CD4-positive, CD25-positive, alpha-beta regulatory T cell (primary cell): ENCODE results near the gene ADAMTS8. TPM values are rescaled to one million over a fixed set of nuclear protein-coding genes. Genes with fewer than 3 reads are reported as not detected.
A peak's percentile ranks its signal among the peaks of the same experiment; 100 is the strongest.
"Not testable (repeated sequence)": the region's sequence is repeated elsewhere in the genome, so short reads cannot be mapped to it uniquely, and the experiment has no call there.

Experiments used
- ATAC-seq, 2 donors: fragments of 150-1000 bp; cut with Tn5 transposase; one replicate each; pipeline ENCODE4 v1.10.0; 2021; ENCODE audit warnings: low read depth in 2 of 2, moderate number of reproducible peaks in 2 of 2, moderate library complexity in 1 of 2
- DNase-seq, 3 donors: peaks; one replicate each; pipeline versions ENCODE4 v3.0.0 to v3.0.0-alpha.2; 2012 to 2022; ENCODE audit warnings: mixed read lengths in 1 of 3
- H3K27ac ChIP-seq: one replicate; pipeline ENCODE4 v1.7.0; 2013; ENCODE audit warnings: mild to moderate bottlenecking, low read length; ENCODE audit not compliant: insufficient read depth, poor library complexity, severe bottlenecking
- H3K27me3 ChIP-seq: one replicate; pipeline ENCODE4 v1.7.0; 2013; ENCODE audit warnings: low read length; ENCODE audit not compliant: control insufficient read depth, insufficient read depth
- H3K36me3 ChIP-seq: one replicate; pipeline ENCODE4 v1.7.0; 2013; ENCODE audit warnings: mild to moderate bottlenecking, low read length, moderate library complexity; ENCODE audit not compliant: control insufficient read depth, insufficient read depth
- H3K4me1 ChIP-seq: 2 replicates; pipeline ENCODE4 v1.7.0; 2013; ENCODE audit warnings: mild to moderate bottlenecking, low read length; ENCODE audit not compliant: insufficient read depth, control insufficient read depth, poor library complexity, severe bottlenecking
- H3K4me3 ChIP-seq: one replicate; pipeline ENCODE4 v1.7.0; 2013; ENCODE audit warnings: low read depth, mild to moderate bottlenecking, low read length, moderate library complexity
- H3K9me3 ChIP-seq, 2 experiments: 1 replicate in 1 of 2; 2 replicates in 1 of 2; pipeline ENCODE4 v1.7.0; 2013; ENCODE audit warnings: low read length in 2 of 2, mild to moderate bottlenecking in 1 of 2, moderate library complexity in 1 of 2; ENCODE audit not compliant: control insufficient read depth in 2 of 2
- H3K27ac Mint-ChIP-seq, 3 donors: one replicate each; pipeline ENCODE4 v1.8.0; 2020 to 2022; ENCODE audit warnings: mild to moderate bottlenecking in 3 of 3, mixed read lengths in 3 of 3, moderate library complexity in 2 of 3
- H3K27me3 Mint-ChIP-seq: one replicate; pipeline ENCODE4 v1.8.0; 2022; ENCODE audit warnings: mild to moderate bottlenecking, mixed read lengths
- H3K36me3 Mint-ChIP-seq: one replicate; pipeline ENCODE4 v1.8.0; 2020; ENCODE audit warnings: mixed read lengths
- H3K4me1 Mint-ChIP-seq, 4 donors: one replicate each; pipeline ENCODE4 v1.8.0; 2020 to 2022; ENCODE audit warnings: mixed read lengths in 4 of 4, mild to moderate bottlenecking in 1 of 4
- H3K4me3 Mint-ChIP-seq, 4 donors: one replicate each; pipeline ENCODE4 v1.8.0; 2020 to 2022; ENCODE audit warnings: mild to moderate bottlenecking in 4 of 4, mixed read lengths in 4 of 4, moderate library complexity in 3 of 4
- H3K9me3 Mint-ChIP-seq, 7 donors: one replicate each; pipeline ENCODE4 v1.8.0; 2020 to 2022; ENCODE audit warnings: mixed read lengths in 7 of 7, mild to moderate bottlenecking in 3 of 7, moderate library complexity in 2 of 7
- polyA plus RNA-seq, 4 donors: library from polyadenylated mRNA; unstranded; fragments of 300-500 nt; fragmentation: Illumina TruSeq; gene quantifications; one replicate each; pipeline ENCODE4 v1.2.3, GENCODE V29; 2021
- total RNA-seq: library from RNA; stranded (reverse); gene quantifications from one replicate; pipeline ENCODE4 v1.2.3, GENCODE V29; 2022

ADAMTS8 gene
- total and polyA plus RNA-seq, 5 donors from 2014 or later, result 0.18 TPM; not detected in 4

DNA sequence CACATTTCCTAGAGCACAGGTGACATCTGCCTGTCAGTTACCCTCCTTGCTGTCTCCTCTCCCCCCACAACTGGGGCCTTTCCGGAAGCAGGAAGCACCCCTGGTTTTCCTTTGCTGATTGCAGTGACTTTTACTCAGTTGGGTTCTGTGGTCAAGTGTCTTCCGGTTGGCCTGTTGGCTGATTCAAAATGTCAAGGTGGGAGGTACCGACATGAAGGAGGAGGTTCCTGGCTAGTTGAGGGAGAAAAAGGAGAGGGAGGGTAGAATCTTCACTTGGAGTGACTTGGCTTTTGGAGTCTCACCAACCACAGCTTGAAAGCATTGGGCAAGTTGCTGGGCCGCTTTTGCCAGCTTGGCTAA is 10.7 kb upstream of the ADAMTS8 start:
- Mint-ChIP-seq H3K4me3 (peak overlapping the region in 1 of 4 donors; percentile 30), H3K9me3 (no peaks in the 10 kb centered on the region), H3K4me1 (peaks cover 0 to 16% (median 9%) of the 10 kb centered on the region in 4 donors), H3K27ac (peak overlapping the region in 2 of 3 donors; percentile 20 to 64), H3K27me3 (peaks cover 13% of the 10 kb centered on the region), H3K36me3 (no peaks in the 10 kb centered on the region)
- H3K9me3 ChIP-seq, result no peaks in the 10 kb centered on the region
- peaks cover 6% of the 10 kb centered on the region for H3K4me1 ChIP-seq
- no peak overlapping the region for H3K27ac ChIP-seq
- H3K4me3 ChIP-seq, result no peak overlapping the region
- peak in 1 of 3 donors; percentile 58 for DNase-seq
- ATAC-seq, result no peak
- peaks cover 3% of the 10 kb centered on the region for H3K27me3 ChIP-seq
- no peaks in the 10 kb centered on the region for H3K36me3 ChIP-seq

DNA sequence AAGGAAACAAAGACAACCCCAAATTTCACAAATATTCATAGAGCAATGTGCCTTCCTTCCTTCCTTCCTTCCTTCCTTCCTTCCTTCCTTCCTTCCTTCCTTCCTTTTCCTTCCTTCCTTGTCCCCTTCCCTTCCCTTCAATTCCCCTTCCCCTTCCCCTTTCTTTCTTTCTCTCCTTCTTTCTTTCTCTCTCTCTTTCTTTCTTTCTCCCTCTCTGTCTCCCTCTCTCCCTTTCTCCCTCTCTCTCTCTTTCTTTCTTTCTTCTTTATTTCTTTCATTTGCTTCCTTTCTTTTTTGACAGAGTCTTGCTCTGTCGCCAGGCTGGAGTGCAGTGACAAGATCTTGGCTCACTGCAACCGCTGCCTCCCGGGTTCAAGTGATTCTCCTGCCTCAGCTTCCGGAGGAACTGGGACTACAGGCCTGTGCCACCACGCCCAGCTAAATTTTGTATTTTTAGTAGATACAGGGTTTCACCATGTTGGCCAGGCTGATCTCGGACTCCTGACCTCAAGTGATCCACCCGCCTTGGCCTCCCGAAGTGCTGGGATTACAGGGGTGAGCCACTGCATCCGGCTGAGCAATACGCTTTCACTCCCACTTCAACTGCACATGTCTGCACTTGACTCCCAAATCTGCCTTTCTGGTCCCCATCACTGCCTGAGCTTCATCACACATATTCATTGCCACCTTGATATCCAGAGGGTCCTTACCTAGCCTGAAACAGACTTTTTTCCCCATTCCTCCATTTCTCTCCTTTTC is 10.2 kb upstream of the ADAMTS8 start:
- Mint-ChIP-seq H3K27ac (peak overlapping the region in 2 of 3 donors; percentile 5 to 64), H3K27me3 (peaks cover 12% of the 10 kb centered on the region), H3K4me1 (peaks cover 0 to 16% (median 9%) of the 10 kb centered on the region in 4 donors)
- H3K27me3 ChIP-seq, H3K9me3 ChIP-seq, H3K27ac ChIP-seq, H3K4me3 Mint-ChIP-seq, H3K4me1 ChIP-seq, DNase-seq, H3K4me3 ChIP-seq, H3K36me3 Mint-ChIP-seq, H3K36me3 ChIP-seq, H3K9me3 Mint-ChIP-seq, ATAC-seq: not testable (repeated sequence)

DNA sequence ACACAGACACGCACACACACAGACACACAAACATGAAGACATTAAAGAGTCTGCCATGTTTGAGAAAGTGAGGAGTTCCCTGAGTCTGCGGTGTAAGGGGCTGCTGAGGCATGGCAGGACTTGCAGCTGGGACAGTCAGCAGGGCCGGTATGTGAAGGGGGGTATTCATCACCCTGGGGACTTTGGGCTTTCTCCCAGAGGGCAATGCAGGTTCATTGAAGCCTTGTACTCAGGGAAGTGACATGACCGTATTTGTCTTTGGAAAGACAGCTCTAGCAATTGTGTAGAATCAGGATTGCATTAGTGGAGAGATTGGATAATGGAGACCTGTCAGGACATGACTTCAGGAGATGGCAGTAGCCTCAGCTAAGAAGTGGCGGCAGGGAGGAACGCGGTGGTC is 9.4 kb upstream of the ADAMTS8 start:
- Histone ChIP-seq H3K27me3 (peaks cover 3% of the 10 kb centered on the region), H3K4me1 (peaks cover 6% of the 10 kb centered on the region), H3K9me3 (no peaks in the 10 kb centered on the region), H3K4me3 (no peak overlapping the region), H3K36me3 (no peaks in the 10 kb centered on the region), H3K27ac (no peak overlapping the region)
- peaks cover 12% of the 10 kb centered on the region for H3K27me3 Mint-ChIP-seq
- DNase-seq (no peak), ATAC-seq (no peak)
- peak overlapping the region in 1 of 3 donors; percentile 0 for H3K27ac Mint-ChIP-seq
- peaks cover 0 to 16% (median 9%) of the 10 kb centered on the region in 4 donors for H3K4me1 Mint-ChIP-seq
- no peak overlapping the region for H3K4me3 Mint-ChIP-seq
- no peaks in the 10 kb centered on the region for H3K36me3 Mint-ChIP-seq
- no peaks in the 10 kb centered on the region for H3K9me3 Mint-ChIP-seq

DNA sequence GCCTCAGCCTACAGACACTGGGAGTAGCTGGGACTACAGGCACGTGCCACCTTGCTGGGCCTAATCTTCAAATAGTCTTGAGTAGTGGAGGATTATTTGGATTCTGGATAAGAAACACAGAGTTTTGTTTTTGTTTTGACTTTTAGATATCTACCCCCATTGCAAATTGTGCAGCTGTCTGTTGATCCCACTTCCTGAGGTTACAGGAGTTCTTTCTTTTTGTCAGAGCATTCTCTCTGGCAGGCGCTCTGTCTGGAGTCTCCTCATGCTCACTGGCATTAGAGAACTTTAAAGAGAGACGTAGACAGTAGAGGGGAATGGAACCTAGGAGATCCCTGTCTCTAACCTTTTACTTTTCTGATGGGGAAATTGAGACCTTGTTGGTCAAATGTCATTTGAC is 7.8 kb upstream of the ADAMTS8 start:
- H3K27me3 Mint-ChIP-seq, result peaks cover 9% of the 10 kb centered on the region
- H3K27ac ChIP-seq, result no peak overlapping the region
- no peak overlapping the region for H3K4me3 ChIP-seq
- H3K27ac Mint-ChIP-seq, result no peak overlapping the region
- H3K36me3 Mint-ChIP-seq, result no peaks in the 10 kb centered on the region
- ATAC-seq (no peak), DNase-seq (no peak)
- H3K4me1 Mint-ChIP-seq, result peaks cover 0 to 16% (median 9%) of the 10 kb centered on the region in 4 donors
- peaks cover 6% of the 10 kb centered on the region for H3K4me1 ChIP-seq
- H3K4me3 Mint-ChIP-seq, result no peak overlapping the region
- H3K9me3 ChIP-seq, result no peaks in the 10 kb centered on the region
- no peaks in the 10 kb centered on the region for H3K36me3 ChIP-seq
- H3K9me3 Mint-ChIP-seq, result no peaks in the 10 kb centered on the region
- H3K27me3 ChIP-seq, result no peaks in the 10 kb centered on the region

DNA sequence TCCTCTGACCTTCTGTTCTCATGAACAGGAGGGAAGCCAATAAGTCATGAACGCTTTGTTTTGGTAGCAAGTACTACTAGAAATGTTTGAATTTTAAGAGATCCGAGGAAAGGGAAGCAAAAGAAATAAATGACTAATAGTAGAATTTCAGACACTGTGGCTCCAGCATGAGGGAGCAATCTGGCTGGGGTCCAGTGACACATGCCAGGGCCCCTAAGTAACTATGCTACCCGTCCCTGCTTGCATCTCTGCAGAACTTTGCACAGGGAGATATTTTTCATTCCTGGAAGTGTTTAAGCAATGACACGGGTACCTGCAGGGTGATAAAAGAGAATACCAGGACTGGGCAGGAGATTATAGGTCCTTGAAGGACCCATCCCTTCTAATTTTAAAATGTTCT is 7.3 kb upstream of the ADAMTS8 start:
- Histone ChIP-seq H3K27ac (no peak overlapping the region), H3K9me3 (no peaks in the 10 kb centered on the region), H3K27me3 (no peaks in the 10 kb centered on the region), H3K4me1 (peaks cover 6% of the 10 kb centered on the region), H3K36me3 (no peaks in the 10 kb centered on the region), H3K4me3 (no peak overlapping the region)
- Mint-ChIP-seq H3K4me1 (peaks cover 0 to 16% (median 9%) of the 10 kb centered on the region in 4 donors), H3K4me3 (peak overlapping the region in 2 of 4 donors; percentile 49 to 65), H3K27me3 (peaks cover 13% of the 10 kb centered on the region), H3K27ac (no peak overlapping the region), H3K9me3 (no peaks in the 10 kb centered on the region), H3K36me3 (no peaks in the 10 kb centered on the region)
- ATAC-seq (no peak), DNase-seq (no peak)

DNA sequence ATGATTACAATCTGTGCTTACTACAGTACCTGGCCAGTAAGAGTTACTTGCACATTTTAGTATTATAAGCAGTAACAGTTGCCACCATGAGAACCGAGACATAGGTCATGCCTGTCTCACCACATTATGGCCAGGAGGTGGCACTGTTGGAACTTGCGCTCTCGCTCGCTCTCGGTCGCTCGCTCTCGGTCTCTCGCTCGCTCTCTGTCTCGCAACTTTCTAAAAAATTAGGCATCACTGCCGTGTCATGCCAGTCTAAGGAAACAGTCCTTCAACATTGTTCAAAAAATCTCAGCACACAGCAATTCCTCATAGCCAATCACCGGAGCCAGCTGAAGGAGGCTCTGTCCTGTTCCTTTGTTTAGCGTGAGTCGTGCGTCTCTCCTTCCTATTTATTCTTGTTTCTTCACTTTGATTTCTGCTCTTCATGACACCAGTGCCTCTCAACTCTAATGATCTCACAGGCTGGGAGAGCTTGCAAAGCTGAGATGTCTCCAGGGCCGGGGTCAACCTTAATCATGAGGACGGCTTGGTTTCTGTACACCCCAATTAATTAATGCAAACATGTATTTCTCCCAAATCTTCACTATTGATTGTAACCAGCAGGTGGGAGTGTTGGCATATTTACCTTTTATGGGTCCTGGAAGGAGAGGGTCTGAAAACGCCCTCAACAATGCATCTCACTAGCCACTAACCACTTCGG is 6.3 kb upstream of the ADAMTS8 start:
- H3K36me3 ChIP-seq, result no peaks in the 10 kb centered on the region
- no peaks in the 10 kb centered on the region for H3K9me3 Mint-ChIP-seq
- no peak overlapping the region for H3K27ac ChIP-seq
- DNase-seq, result peak; percentile 46 to 83 (median 70)
- H3K27me3 ChIP-seq, result peaks cover 7% of the 10 kb centered on the region
- no peaks in the 10 kb centered on the region for H3K9me3 ChIP-seq
- ATAC-seq, result peak; percentile 85 to 87
- H3K27me3 Mint-ChIP-seq, result peaks cover 23% of the 10 kb centered on the region
- peaks cover 0 to 15% (median 8%) of the 10 kb centered on the region in 4 donors for H3K4me1 Mint-ChIP-seq
- H3K4me3 ChIP-seq, result peak overlapping the region; percentile 97
- peaks cover 6% of the 10 kb centered on the region for H3K4me1 ChIP-seq
- no peak overlapping the region for H3K27ac Mint-ChIP-seq
- no peaks in the 10 kb centered on the region for H3K36me3 Mint-ChIP-seq
- no peak overlapping the region for H3K4me3 Mint-ChIP-seq

DNA sequence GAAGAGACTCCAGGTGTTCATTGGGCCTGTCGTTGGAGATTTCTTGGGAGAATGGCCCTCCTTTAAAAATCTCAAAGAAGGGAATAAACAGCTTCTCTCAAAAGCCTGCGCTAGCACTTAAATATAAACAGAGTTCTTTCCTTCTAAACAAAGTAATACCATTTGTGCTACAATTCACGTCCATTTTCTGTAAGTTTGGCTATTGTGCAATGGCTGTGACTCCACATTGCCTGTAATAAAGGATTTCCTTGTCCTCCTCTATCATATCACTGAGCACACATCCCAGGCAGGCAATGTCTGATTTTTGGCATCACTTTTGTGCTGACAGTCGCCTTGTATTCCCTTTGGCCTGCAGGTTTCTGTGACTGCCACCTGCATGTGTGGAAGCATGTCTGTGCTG is 4.9 kb upstream of the ADAMTS8 start:
- Histone ChIP-seq H3K27me3 (peaks cover 13% of the 10 kb centered on the region), H3K9me3 (no peaks in the 10 kb centered on the region), H3K27ac (no peak overlapping the region), H3K4me3 (no peak overlapping the region), H3K36me3 (no peaks in the 10 kb centered on the region), H3K4me1 (no peaks in the 10 kb centered on the region)
- no peaks in the 10 kb centered on the region for H3K36me3 Mint-ChIP-seq
- no peak overlapping the region for H3K4me3 Mint-ChIP-seq
- ATAC-seq, result no peak
- H3K4me1 Mint-ChIP-seq, result peaks cover 0 to 14% (median 0%) of the 10 kb centered on the region in 4 donors
- H3K27ac Mint-ChIP-seq, result no peak overlapping the region
- peaks cover 36% of the 10 kb centered on the region for H3K27me3 Mint-ChIP-seq
- no peaks in the 10 kb centered on the region for H3K9me3 Mint-ChIP-seq
- DNase-seq, result no peak
